ENCODE measurements around the gene OCA2.
"Not testable (repeated sequence)": the region's sequence is repeated elsewhere in the genome, so short reads cannot be mapped to it uniquely, and the experiment has no call there.

Gene OCA2

DNA sequence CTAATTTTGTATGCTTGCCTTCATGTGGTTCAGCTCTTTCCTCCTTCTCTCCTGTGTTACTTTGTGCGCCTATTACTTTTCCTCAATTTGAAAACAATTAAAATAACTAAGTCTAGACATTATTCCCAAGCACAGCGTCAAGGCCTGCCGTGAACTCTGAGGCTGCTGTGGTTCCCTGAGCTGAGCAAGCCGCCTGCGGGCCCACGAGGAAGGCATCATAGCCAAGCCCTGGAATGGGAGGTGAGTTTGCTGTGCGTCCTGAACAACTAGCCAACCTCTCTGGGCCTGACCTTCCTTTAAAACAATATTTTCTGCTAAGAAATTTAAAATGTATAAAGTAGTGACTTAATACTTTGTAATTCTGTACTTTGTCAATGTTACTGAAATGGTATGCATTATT lies 327.2 kb downstream of the OCA2 start:
- TF ChIP-seq CTCF (conservative IDR thresholded peaks at IDR 0.05; ENCODE audit: control insufficient read depth, insufficient read depth, low read depth, low read length) = no peak
- DNase-seq (ENCODE audit: low read depth) = no peak
- no peak overlapping the region for H3K4me3 ChIP-seq (ENCODE audit: control insufficient read depth, low read depth, low read length)

- H3K4me3 ChIP-seq (ENCODE audit: control insufficient read depth, low read depth, low read length) = no peak overlapping the region
- no peak for TF ChIP-seq CTCF (conservative IDR thresholded peaks at IDR 0.05; ENCODE audit: control insufficient read depth, insufficient read depth, low read depth, low read length)
- no peak for DNase-seq (ENCODE audit: low read depth)
These were observed 328.2 kb downstream of the OCA2 start for GRCh38 chr15:27770769-27771554.

DNA sequence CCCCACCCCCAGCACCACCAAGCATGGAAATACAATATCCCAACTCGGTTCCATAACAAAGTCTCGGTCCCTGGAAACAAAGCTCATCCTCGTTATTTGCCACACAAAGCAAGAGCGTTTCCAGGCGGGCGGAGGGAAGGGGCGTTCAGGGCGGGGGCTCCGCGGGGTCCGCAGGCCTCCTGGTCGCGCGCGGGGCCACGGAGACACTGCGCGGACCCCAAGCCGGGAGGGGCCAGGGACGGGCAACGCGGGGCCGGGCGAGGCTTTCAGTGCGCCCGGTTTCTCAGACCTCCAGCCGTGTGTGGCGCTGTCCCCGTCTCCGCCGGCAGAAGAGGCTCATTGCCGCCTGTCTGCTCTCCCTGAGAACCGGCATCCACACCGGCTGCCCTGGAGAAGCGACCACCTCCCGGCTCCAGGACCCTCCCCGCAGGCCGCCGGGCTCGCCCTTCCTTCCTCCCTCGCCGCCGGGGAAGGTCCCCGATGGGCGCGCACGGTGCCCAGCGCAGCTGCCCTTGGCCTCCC lies 329.0 kb downstream of the OCA2 start:
- DNase-seq (ENCODE audit: low read depth) = no peak
- H3K4me3 ChIP-seq (ENCODE audit: control insufficient read depth, low read depth, low read length) = no peak overlapping the region
- TF ChIP-seq CTCF (conservative IDR thresholded peaks at IDR 0.05; ENCODE audit: control insufficient read depth, insufficient read depth, low read depth, low read length) = no peak

GRCh38 chr15:27769652-27770051 lies 329.5 kb downstream of the OCA2 start:
- no peak for DNase-seq (ENCODE audit: low read depth)
- H3K4me3 ChIP-seq (ENCODE audit: control insufficient read depth, low read depth, low read length) = no peak overlapping the region
- no peak for TF ChIP-seq CTCF (conservative IDR thresholded peaks at IDR 0.05; ENCODE audit: control insufficient read depth, insufficient read depth, low read depth, low read length)

DNA sequence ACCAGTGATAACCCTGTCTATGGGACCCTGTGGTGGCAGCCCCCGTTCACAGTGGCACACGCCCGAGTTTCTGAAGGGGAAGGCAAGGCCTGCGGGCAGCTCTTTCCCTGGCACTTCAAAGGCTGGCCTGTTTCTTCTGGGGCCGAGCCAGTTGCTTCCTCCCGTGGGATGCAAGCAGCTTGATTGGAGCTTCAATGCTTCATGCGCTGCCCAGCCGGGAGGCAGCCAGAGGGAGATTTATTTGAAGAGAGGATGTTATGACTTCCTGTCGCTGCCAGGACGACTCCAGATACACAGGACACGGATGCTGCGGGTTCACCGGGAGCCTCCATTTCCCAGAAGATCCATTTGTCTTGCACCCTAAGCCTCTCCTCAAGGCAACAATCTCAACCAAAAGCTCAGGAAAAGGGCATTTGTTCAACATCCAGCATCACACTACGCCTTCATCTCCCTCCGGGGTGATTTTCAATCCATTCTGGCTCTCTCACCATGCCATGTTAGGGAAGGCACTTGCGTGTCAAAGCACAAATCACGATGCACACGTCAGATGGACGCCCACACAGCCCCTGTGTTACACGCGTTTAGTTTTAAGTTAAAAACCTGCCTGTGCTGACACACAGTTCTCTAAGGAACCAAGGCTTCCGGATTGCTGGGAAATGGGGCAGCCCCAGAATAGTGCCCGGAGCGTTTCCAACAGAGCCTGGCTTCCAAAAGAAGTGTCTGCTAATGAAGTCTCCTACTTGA lies 330.2 kb downstream of the OCA2 start:
- no peak for TF ChIP-seq CTCF (conservative IDR thresholded peaks at IDR 0.05; ENCODE audit: control insufficient read depth, insufficient read depth, low read depth, low read length)
- DNase-seq (ENCODE audit: low read depth) = no peak
- no peak overlapping the region for H3K4me3 ChIP-seq (ENCODE audit: control insufficient read depth, low read depth, low read length)

DNA sequence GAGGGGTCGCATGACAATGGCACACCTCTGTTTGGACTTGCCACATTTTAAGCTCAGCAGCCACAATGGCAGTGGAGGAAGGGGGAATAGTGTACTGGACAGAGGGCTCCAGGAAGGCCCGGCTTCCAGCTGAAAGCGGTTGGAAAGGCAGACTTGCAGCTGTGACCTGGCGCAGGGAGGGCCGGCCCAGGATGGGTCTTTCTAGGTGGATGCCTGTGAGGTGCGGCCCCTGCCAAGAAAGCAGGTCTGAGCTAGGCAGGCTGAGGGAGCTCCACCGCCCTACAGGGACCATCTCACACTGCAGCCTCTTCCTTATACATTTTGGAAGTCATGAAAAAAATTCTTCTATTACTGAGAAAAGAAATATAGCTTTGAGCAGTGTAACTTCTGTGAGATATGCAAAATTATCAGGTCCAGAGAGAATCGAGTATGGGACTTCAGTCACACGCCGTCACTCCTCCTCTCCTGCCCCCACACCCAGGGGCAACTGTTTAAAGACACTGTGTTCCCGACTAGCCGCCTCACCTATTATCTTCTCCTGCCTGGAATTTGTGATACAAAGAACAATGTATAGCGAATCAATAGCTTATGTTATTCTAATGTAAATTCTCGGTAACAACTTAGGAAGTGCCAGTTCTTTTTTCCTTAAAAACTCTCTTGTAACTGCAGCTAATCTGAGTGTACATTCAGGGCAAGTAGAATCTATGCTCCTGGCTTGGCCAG lies 331.0 kb downstream of the OCA2 start:
- H3K4me3 ChIP-seq (ENCODE audit: control insufficient read depth, low read depth, low read length) = no peak overlapping the region
- DNase-seq (ENCODE audit: low read depth) = no peak
- TF ChIP-seq CTCF (conservative IDR thresholded peaks at IDR 0.05; ENCODE audit: control insufficient read depth, insufficient read depth, low read depth, low read length) = no peak

DNA sequence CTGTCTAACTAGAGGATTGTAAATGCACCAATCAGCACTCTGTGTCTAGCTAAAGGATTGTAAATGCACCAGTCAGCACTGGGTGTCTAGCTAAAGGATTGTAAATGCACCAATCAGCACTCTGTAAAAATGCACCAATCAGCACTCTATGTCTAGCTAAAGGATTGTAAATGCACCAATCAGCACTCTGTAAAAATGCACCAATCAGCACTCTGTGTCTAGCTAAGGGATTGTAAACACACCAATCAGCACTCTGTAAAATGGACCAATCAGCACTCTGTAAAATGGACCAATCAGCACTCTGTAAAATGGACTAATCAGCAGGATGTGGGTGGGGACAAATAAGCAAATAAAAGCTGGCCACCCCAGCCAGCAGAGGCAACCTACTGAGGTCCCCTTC lies 331.7 kb downstream of the OCA2 start:
- H3K4me3 ChIP-seq (ENCODE audit: control insufficient read depth, low read depth, low read length); DNase-seq (ENCODE audit: low read depth): not testable (repeated sequence)
